ENCODE measurements around the gene FLNC. TPM values are rescaled to one million over a fixed set of nuclear protein-coding genes. Genes with fewer than 3 reads are reported as not detected.

The FLNC gene
- total and polyA plus RNA-seq, 9 of the 15 experiments (the other 6 are each of a cell fraction or from before 2014, with no cell fraction given) = 0.90 to 155 (median 28.8) TPM

DNA sequence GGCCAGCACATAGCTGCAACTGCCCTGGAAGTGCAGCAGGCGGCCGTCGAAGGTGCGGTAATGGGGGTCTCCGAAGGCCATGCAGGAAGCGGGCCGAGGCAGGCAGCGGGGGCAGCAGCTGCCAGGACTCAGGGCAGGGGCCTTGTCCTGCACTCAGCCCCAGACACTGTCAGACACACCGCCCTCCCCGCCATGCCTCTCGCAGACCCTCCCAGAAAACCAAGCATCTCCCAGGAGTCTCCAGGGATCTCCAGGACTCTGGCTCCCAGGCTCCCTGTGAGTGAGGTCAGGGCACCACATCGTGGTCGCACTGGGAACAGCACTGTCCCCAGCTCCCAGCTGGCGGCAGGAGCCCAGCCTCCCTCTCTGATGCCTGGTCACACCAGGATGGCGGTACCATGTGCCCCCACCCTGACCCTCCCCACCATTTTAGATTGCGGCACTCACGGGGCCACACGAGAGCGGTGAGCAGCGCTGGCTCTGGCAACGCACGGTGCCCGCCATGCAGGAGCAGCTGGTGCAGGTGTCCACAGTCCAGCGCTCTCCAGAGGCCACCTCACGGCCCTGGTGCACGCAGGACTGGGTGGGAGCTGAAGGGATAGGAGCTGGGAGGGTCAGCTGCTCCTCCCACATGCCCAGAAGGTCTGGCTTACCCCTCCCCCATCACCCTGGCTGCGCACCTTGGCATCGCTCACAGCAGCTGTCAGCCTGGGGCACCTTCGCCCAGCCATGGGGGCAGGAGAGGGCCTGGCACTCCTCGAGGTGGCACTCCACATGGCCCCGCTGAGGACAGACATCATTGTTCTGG, 49.9 kb downstream of the FLNC start (continued):
- TF ChIP-seq MBD1 (CRISPR knock-in tag; IDR thresholded peaks at IDR 0.05) (no peak), POLR2AphosphoS5 (IDR thresholded peaks at IDR 0.05; ENCODE audit: control insufficient read depth, insufficient read depth, low read depth, low read length) (no peak), ETS2 (tag; IDR thresholded peaks at IDR 0.05; ENCODE audit: borderline replicate concordance, poor library complexity, severe bottlenecking) (no peak), RCOR1 (IDR thresholded peaks at IDR 0.05; ENCODE audit: borderline replicate concordance in 1 of 2, low read depth in 2 of 2, low read length in 2 of 2) (peak in 1 of 2 experiments; percentile 64; a peak in 1 of 4 replicates), MCM2 (IDR thresholded peaks at IDR 0.05; ENCODE audit: low read depth) (no peak), BCOR (IDR thresholded peaks at IDR 0.05) (0 out of 2 replicates have a peak, but pooled peaks have one; percentile 11), ZNF253 (CRISPR knock-in tag; conservative IDR thresholded peaks at IDR 0.05) (no peak), TAF1 (IDR thresholded peaks at IDR 0.05; ENCODE audit: control insufficient read depth, extremely low read depth, insufficient read depth, low read length, severe bottlenecking) (no peak), ZKSCAN1 (IDR thresholded peaks at IDR 0.05; ENCODE audit: low read depth, low read length) (0 out of 2 replicates have a peak, but pooled peaks have one; percentile 30), HNRNPLL (IDR thresholded peaks at IDR 0.05; ENCODE audit: low read depth, low read length, poor library complexity, severe bottlenecking) (no peak), SMARCA5 (IDR thresholded peaks at IDR 0.05) (no peak), CBFB (CRISPR knock-in tag; IDR thresholded peaks at IDR 0.05) (peak; percentile 21; the same call in 1 of the 2 replicates), GATAD2B (IDR thresholded peaks at IDR 0.05; ENCODE audit: borderline replicate concordance) (no peak), NFXL1 (CRISPR knock-in tag; IDR thresholded peaks at IDR 0.05) (no peak), ID3 (CRISPR knock-in tag; IDR thresholded peaks at IDR 0.05) (no peak), ID3 (tag; IDR thresholded peaks at IDR 0.05) (no peak), BRF1 (IDR thresholded peaks at IDR 0.05; ENCODE audit: borderline replicate concordance, extremely low read depth, insufficient read length) (no peak), SP2 (IDR thresholded peaks at IDR 0.05; ENCODE audit: extremely low read depth, low read depth, low read length, poor library complexity, severe bottlenecking) (no peak), COPS2 (conservative IDR thresholded peaks at IDR 0.05) (no peak), PHB (CRISPR knock-in tag; IDR thresholded peaks at IDR 0.05) (no peak), SIX5 (IDR thresholded peaks at IDR 0.05; ENCODE audit: borderline replicate concordance in 1 of 2, insufficient read depth in 1 of 2, low read depth in 1 of 2, low read length in 2 of 2) (no peak)
- TF ChIP-seq, protein P1, sequence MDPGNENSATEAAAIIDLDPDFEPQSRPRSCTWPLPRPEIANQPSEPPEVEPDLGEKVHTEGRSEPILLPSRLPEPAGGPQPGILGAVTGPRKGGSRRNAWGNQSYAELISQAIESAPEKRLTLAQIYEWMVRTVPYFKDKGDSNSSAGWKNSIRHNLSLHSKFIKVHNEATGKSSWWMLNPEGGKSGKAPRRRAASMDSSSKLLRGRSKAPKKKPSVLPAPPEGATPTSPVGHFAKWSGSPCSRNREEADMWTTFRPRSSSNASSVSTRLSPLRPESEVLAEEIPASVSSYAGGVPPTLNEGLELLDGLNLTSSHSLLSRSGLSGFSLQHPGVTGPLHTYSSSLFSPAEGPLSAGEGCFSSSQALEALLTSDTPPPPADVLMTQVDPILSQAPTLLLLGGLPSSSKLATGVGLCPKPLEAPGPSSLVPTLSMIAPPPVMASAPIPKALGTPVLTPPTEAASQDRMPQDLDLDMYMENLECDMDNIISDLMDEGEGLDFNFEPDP (CRISPR knock-in tag; IDR thresholded peaks at IDR 0.05) = no peak
- TF ChIP-seq, protein P2, sequence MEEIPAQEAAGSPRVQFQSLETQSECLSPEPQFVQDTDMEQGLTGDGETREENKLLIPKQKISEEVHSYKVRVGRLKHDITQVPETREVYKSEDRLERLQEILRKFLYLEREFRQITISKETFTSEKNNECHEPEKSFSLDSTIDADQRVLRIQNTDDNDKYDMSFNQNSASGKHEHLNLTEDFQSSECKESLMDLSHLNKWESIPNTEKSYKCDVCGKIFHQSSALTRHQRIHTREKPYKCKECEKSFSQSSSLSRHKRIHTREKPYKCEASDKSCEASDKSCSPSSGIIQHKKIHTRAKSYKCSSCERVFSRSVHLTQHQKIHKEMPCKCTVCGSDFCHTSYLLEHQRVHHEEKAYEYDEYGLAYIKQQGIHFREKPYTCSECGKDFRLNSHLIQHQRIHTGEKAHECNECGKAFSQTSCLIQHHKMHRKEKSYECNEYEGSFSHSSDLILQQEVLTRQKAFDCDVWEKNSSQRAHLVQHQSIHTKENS (CRISPR knock-in tag; IDR thresholded peaks at IDR 0.05) = no peak
